GM18520 (cell line): ENCODE measurements around the gene PLIN3.
"Not testable (repeated sequence)": the region's sequence is repeated elsewhere in the genome, so short reads cannot be mapped to it uniquely, and the experiment has no call there.

Experiments used
- ATAC-seq: cut with Tn5 transposase; IDR thresholded peaks from one replicate; pipeline ENCODE4 v1.9.1; 2021; ENCODE audit not compliant: unreplicated experiment

The PLIN3 gene, protein sequence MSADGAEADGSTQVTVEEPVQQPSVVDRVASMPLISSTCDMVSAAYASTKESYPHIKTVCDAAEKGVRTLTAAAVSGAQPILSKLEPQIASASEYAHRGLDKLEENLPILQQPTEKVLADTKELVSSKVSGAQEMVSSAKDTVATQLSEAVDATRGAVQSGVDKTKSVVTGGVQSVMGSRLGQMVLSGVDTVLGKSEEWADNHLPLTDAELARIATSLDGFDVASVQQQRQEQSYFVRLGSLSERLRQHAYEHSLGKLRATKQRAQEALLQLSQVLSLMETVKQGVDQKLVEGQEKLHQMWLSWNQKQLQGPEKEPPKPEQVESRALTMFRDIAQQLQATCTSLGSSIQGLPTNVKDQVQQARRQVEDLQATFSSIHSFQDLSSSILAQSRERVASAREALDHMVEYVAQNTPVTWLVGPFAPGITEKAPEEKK

DNA sequence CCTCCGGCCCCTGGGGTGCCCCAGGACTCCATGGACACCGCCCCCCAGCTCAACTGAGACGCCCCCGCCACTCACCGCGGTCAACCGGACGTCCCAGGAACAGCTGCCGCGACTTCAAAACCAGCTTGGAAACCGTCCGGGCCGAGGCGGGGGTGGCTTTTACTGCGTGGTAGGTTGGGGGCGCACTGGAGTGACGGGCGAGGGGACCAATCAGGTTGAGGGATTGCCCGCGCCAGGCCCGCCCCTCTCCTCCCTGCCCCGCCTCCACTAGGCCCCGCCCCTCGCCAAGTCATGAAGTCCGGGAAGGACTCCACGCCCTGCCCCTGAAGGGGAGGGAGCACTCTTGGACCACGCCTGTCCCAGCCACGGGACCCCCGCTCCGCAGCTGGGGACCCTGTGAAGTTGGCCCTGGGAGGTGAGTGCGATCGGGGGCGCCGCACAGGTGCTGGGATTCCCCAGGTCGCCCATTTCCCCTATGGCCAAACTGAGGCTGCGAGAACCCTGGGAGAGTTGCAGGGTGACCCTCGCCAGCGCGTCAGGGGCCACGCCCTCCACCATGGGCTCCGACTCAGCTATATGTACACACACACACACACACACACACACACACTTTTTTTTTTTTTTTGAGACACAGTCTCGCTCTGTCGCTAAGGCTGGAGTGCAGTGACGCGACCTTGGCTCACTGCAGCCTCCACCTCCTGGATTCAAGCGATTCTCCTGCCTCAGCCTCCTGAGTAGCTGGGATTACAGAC is at the start of gene PLIN3:
Gene PLIN3, minus strand, starts transcription at position 134 of the 752 bp plus-strand sequence. CDS start 6,273 bp downstream, outside the sequence.
- ATAC-seq, result peak; percentile 69

DNA sequence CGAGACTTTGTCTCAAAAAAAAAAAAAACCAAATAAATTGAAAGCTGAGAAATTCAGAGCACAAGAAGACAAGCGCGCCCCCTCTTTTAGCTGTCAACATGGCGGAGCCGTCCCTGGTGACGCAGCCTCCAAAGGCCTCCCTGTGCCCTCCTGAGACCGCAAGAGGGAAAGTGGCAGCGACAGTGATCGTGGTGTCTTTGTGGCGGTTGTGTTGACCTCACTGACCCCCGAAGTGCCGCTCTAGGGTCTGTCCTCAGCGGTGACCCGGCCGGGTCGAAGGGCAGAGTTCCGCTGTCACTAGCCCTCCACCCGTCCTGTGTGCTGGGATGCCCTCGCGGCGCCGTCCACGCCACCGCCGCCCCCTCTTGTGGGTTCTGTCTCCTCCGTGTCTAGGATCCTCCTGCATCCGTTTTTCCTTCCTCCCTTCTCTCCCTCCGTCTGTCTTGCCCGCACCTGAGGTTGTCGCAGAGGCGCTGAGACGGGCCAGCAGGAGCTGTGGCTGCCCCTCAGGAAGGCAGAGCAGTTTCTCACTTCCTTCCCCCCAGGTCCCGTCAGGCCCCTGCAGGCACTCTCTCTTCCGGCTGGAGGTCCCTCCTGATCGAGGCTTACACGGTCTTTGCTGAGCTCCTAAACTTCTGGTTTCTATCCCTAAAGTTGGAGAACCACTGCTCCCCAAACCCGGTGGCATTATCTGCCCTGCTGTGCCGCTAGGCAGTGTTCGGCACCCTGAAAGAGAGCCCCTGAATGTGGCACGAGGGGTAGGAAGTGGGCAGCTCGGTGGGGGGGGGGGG is 49.0 kb upstream of the PLIN3 start:
- ATAC-seq, result no peak

GRCh38 chr19:4914736-4915501 is 47.5 kb upstream of the PLIN3 start:
- no peak for ATAC-seq

DNA sequence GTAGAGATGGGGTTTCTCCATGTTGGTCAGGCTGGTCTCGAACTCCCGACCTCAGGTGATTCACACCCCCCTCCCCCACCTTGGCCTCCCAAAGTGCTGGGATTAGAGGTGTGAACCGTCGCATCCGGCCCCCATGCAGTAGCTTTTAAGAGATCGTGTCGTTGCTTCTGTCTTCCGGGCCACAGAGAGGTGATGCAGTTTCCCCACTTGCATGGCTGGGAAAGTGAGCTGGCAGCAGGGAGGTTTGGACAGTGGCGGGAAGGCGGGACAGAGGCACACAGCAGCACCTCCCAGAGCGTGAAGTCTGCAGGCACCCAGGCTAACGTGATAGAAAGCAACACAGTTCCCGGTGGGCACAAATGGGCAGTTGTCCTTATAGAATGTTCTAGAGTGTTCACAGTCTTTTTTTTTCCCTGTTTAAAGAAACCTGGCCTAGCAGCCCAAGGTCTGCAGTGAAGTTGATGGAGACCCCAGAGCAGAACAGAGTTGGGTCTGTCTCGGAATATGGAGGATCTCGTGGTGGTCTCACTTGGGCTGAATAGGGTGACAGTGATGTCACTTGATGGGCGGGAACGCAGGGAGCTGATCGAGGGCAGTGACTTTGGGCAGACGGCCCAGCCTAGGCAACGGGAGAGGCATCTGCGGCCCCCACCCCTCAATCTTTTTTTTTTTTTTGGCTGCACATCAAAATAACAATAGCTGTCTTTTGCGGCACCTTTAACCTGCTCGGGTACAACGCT is 46.7 kb upstream of the PLIN3 start:
- ATAC-seq, result no peak

DNA sequence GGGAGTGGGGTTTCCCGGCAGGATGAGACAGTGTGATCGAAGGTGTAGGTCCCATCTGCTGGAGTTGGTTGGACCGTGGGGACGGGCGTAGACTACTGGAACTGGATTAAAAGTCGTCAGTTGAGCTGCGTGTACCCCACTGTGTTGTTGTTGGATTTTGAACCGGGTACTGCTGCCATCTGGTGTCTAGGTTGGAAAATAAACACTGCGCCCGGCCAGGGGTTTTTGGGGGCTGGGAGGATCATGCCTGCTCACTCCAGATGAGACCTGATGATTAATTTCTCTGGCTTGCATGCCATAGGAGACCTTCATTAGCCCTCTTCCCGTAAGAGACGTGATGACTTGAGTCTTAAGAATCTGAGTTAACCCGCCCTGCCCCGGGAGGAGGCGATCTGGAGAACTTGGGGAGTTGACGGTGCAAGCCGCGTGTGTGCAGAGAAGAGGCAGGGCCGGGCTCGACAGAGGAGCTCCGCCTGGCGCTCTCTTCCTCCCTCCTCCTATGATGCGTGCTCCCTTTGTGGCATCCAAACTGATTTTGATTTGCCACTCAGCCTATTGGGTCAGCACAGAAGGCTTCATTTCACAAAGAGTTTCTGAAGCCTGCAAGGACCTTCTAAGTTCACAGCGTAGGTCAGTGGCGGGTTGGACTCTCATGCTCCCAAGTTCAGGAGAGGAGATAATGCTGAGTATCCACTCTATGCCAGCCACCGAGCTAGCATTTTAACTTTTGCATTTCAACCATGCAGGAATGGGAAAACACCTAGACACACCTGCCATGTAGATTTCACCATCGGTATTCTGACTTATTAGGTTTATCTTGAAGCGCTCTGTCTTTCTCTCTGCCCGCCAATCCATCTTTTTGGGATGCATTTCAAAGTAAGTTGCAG is 44.6 kb upstream of the PLIN3 start:
- ATAC-seq, result no peak

DNA sequence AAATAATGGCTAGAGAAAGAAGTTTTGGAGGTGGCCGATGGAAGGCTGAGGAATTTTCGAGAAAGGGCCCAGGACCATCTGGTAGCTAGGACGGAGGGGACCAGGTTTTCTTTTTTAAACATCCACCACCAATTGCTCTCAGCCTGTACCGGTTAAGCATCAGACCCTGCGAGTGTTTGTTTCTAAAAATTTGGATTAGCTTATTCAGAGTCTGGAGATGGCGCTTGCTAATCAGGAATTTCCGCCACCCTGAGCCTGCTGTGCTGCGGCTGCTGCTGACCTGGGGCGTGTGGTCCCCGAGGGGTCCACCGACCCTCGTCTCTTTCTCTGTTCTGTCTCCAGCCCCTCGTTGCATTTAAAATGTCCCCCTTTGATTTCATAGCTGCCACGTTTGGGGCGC is 43.8 kb upstream of the PLIN3 start:
- no peak for ATAC-seq

DNA sequence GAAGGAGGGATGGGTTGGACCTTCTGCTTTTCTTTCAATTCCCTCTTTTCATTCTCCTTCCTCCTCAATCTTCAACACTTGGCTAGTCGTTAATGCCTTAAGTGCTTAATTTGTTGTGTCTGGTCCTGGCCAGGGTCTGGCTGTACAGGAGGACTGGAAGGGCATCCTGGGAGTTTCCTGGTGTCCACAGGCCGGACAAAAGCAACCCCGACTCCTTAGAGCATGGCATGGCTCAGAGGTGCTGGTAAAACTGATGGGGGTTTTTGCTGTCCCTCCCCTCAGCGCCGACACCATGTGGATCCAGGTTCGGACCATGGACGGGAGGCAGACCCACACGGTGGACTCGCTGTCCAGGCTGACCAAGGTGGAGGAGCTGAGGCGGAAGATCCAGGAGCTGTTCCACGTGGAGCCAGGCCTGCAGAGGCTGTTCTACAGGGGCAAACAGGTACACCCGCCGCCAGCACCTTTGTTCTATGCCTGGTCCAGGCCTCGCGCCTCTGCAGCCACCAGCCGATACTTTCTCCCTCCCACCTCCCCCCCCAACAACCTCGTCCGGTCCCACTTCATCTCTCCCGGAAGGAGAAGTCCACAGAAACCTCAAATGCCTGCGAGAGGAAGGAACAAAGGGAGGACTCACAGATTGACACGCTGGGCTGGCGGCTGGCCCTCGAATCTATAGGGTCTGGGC is 43.3 kb upstream of the PLIN3 start:
- ATAC-seq, result no peak

DNA sequence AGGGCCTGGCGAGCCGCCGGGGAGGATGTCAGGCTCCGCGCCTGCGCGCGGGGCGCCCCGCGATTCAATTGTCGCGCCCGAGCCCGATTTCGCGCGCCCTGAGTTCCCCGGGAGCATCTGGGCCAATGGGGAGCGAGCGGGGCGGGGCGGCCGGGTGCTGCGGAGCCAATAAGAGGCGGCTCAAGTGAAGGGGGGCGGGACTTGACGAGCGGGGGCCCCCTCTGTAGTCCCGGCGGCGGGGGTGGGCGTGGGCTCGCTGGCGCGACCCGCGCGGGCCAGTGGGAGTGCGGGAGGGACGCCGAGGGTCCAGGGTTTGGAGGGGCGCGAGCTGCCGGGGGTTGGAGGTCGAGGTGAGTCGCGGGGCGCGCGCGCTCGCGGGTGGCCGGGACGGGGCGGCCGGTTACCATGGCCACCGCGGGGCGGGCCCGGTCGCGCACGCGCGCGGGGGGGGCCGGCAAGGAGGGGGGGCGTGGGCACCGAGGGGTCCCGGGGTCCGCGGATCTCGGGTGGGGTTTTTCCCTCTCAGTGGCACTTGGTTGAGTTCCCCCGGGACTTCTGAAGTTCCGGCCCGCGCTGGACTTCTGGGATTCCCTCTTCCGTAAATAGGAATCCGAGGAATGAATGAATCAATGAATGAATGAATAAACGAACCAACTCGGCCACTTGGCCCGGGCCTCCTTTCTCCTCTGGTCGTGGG is 42.6 kb upstream of the PLIN3 start:
- ATAC-seq, result peak; percentile 73

GRCh38 chr19:4909156-4909896 is 41.9 kb upstream of the PLIN3 start, which contains the start of gene UHRF1:
Gene UHRF1, plus strand, starts transcription at chr19:4909501. Its CDS starts 1,385 bp downstream, at chr19:4910886.
- no peak for ATAC-seq

DNA sequence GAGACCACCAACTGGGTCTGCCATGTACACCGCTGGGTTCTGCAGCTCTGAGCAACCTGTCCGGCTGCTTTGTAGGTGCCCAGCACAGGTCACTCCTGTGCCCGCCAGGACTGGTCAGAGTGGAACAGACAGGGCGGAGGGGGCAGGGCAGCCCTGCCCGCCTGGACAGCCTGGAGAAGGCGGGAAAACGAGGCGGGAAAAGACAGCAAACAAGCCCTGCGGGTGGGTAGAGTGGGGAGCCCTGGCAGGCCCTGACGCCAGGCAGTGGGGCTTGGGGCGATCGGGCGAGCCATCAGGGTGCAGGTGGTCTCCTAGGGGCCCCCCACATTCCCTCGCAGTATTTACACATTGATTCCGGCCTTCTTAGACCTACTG is 41.3 kb upstream of the PLIN3 start:
- no peak for ATAC-seq

DNA sequence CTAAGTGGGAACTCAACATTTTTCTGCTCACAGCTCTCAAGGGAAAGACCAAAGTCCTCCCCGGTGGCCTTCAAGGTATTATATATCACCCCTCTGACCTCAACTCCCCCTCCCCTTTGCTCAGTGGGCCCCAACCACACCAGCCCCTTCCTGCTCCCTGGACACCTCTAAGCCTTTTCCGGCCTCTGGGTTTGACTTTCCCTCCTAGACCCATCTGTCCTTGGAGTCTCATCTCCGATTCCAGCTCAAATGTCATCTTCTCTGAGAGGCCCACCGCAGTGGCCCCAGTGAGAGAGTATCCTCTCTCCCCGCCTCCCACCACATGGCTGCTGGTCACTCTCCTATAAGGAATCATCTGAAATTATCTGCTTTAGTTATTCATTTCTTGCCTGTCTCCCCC is 40.9 kb upstream of the PLIN3 start:
- no peak for ATAC-seq

- no peak for ATAC-seq
Measured at GRCh38 chr19:4906963-4907362, 39.5 kb upstream of the PLIN3 start.

- no peak for ATAC-seq
Measured at GRCh38 chr19:4904481-4904880, 37.0 kb upstream of the PLIN3 start.

- ATAC-seq, result no peak
Measured at GRCh38 chr19:4902796-4903195, 35.3 kb upstream of the PLIN3 start, which contains the start of gene ARRDC5. Gene ARRDC5, minus strand, starts transcription at chr19:4902896. Its CDS starts 71 bp downstream, at chr19:4902825.

- ATAC-seq, result not testable (repeated sequence)
Measured at GRCh38 chr19:4900879-4901278, 33.4 kb upstream of the PLIN3 start.

- ATAC-seq, result no peak
Measured at GRCh38 chr19:4897146-4897545, 29.7 kb upstream of the PLIN3 start.

DNA sequence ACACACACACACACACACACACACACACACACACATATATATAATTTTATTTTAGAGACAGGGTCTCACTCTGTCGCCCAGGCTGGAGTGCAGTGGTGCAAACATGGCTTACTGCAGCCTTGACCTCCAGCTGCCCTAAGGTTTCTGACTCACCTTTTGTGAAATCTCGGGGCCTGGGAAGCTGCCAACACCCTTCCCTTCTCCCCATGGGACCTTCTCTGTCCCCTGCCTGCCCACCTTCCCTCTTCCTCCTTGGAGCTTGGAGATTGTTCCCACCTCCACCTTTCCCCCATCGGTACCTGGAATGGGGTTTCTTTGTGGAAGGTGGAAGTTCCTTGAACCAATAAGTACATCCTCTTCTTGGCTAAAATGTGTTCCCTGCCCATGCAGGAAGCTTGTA is 28.9 kb upstream of the PLIN3 start:
- no peak for ATAC-seq
